K562 (cell line): ENCODE data around the gene CPN2. TPM values are rescaled to one million over a fixed set of nuclear protein-coding genes. Genes with fewer than 3 reads are reported as not detected.

ENCODE experiments used
- ATAC-seq: fragments of 200-7000 bp; cut with Tn5 transposase; 3 replicates; pipeline ENCODE4 v1.9.1; 2020; ENCODE audit warnings: moderate library complexity
- BruUV-seq: library from RNA; stranded (reverse); fragments of 400-500 nt; replicated peaks from 2 replicates; lab custom pipeline; 2021; lab: Mats Ljungman, UMichigan
- CTCF ChIA-PET: fragments of 300-600 bp; formaldehyde crosslinking; extraction: SDS; loops from one replicate; lab custom pipeline; 2021; ENCODE audit warnings: low intra/inter-chr PET ratio; lab: Yijun Ruan, JAX
- POLR2A ChIA-PET: fragments of 300-600, 350-650 bp; sonication (Branson Sonifier 250); formaldehyde crosslinking; extraction: SDS; loops from one replicate; lab custom pipeline; 2021; ENCODE audit warnings: antibody characterized with exemption, inconsistent platforms; lab: Yijun Ruan, JAX
- DNase-seq, 4 experiments: peaks; one replicate each; pipeline versions ENCODE4 v3.0.0 to v3.0.0-alpha.2; 2011 to 2018; ENCODE audit warnings: low spot score in 3 of 4, mixed read lengths in 3 of 4; ENCODE audit errors: extremely low read depth in 1 of 4
- FAIRE-seq: peaks from 2 replicates; lab custom pipeline; 2011; peaks lifted over from hg19 to GRCh38; lab: Jason Lieb, UNC
- H2AFZ ChIP-seq: 2 replicates; pipeline ENCODE4 v1.6.0; 2011; ENCODE audit warnings: low read depth, low read length, control low read depth, inconsistent platforms
- H3K27ac ChIP-seq: fragments of 200-600 bp; 3 replicates; pipeline ENCODE4 v1.8.0; 2011; ENCODE audit warnings: low read depth, mild to moderate bottlenecking, control low read depth, inconsistent platforms, low read length, moderate library complexity, mixed read lengths; ENCODE audit errors: extremely low read depth
- H3K27me3 ChIP-seq, 2 experiments: fragments of 300-600 bp in 1 of 2; 2 replicates in 1 of 2; 3 replicates in 1 of 2; pipeline versions ENCODE4 v1.6.0 to v1.8.0; 2011; ENCODE audit warnings: inconsistent platforms in 2 of 2, low read length in 2 of 2, mild to moderate bottlenecking in 1 of 2, mixed read lengths in 1 of 2, moderate library complexity in 1 of 2; ENCODE audit not compliant: control insufficient read depth in 2 of 2, insufficient read depth in 2 of 2
- H3K36me3 ChIP-seq: fragments of 300-600 bp; 3 replicates; pipeline ENCODE4 v1.8.0; 2011; ENCODE audit warnings: mild to moderate bottlenecking, low read length, inconsistent platforms; ENCODE audit not compliant: control insufficient read depth, insufficient read depth
- H3K4me1 ChIP-seq, 2 experiments: fragments of 200-600 bp in 1 of 2; replicated peaks in 1 of 2; 2 replicates in 1 of 2; 3 replicates in 1 of 2; pipeline versions ENCODE4 v1.5.1 to v1.8.0; 2011; ENCODE audit warnings: inconsistent platforms in 2 of 2, low read length in 2 of 2, mild to moderate bottlenecking in 1 of 2, mixed read lengths in 1 of 2, moderate library complexity in 1 of 2; ENCODE audit not compliant: control insufficient read depth in 2 of 2, insufficient read depth in 2 of 2
- H3K4me2 ChIP-seq: 2 replicates; pipeline ENCODE4 v1.6.1; 2011; ENCODE audit warnings: low read length, control low read depth, inconsistent platforms, mixed read lengths; ENCODE audit not compliant: insufficient read depth
- H3K4me3 ChIP-seq: fragments of 200-600 bp; sonication (generic), shearing (Covaris generic); 2 replicates; pipeline ENCODE4 v1.5.1; 2016; ENCODE audit warnings: control low read depth, inconsistent platforms
- H3K79me2 ChIP-seq: fragments of 200-600 bp; 3 replicates; pipeline ENCODE4 v1.8.0; 2011; ENCODE audit warnings: low read length, inconsistent platforms; ENCODE audit not compliant: control insufficient read depth, insufficient read depth
- H3K9ac ChIP-seq, 2 experiments: 2 replicates each; pipeline versions ENCODE4 v1.6.0 to v1.6.1; 2011; ENCODE audit warnings: low read depth in 2 of 2, low read length in 2 of 2, control low read depth in 1 of 2, inconsistent platforms in 1 of 2, mild to moderate bottlenecking in 1 of 2, mixed read lengths in 1 of 2; ENCODE audit not compliant: insufficient read depth in 1 of 2
- H3K9me1 ChIP-seq: one replicate; pipeline ENCODE4 v1.6.0; 2011; ENCODE audit warnings: inconsistent platforms, mild to moderate bottlenecking, low read length, moderate library complexity; ENCODE audit not compliant: control insufficient read depth, insufficient read depth
- H3K9me3 ChIP-seq: replicated peaks from 2 replicates; pipeline ENCODE4 v1.5.1; 2011; ENCODE audit warnings: low read depth, low read length, inconsistent platforms; ENCODE audit not compliant: control insufficient read depth, insufficient read depth
- H4K20me1 ChIP-seq: replicated peaks from 2 replicates; pipeline ENCODE4 v1.6.1; 2011; ENCODE audit warnings: low read length, inconsistent platforms, mixed read lengths; ENCODE audit not compliant: control insufficient read depth, insufficient read depth
- NFIC ChIP-seq: fragments of 450-650 bp; IDR thresholded peaks from 2 replicates; pipeline ENCODE4 v1.6.1; 2017; ENCODE audit warnings: mild to moderate bottlenecking, inconsistent platforms
- SMAD4 ChIP-seq: fragments of 250-450 bp; sonication (Bioruptor Pico); conservative IDR thresholded peaks from 2 replicates; pipeline ENCODE4 v1.8.0; 2021; ENCODE audit warnings: inconsistent platforms, mild to moderate bottlenecking, moderate library complexity
- STAT5A ChIP-seq: IDR thresholded peaks from 2 replicates; pipeline ENCODE4 v1.6.1; 2012; ENCODE audit warnings: low read length, inconsistent platforms, borderline replicate concordance
- ZBED1 ChIP-seq: IDR thresholded peaks from 2 replicates; pipeline ENCODE4 v1.6.1; 2014
- WGBS: fragments of 100-300 bp; shearing (Covaris generic); methylation state at CpG from one replicate; pipeline ENCODE4 v1.1.6; 2016; ENCODE audit warnings: low coverage, mixed read lengths; ENCODE audit not compliant: insufficient coverage; ENCODE audit errors: missing lambda C conversion rate; 5-methylcytosine and 5-hydroxymethylcytosine counted together
- in situ Hi-C: fragments of 300-500 bp; cut with MboI; formaldehyde crosslinking; loops from 4 replicates; pipeline ENCODE4 v1.15.0; 2018; ENCODE audit warnings: inconsistent platforms, mixed read lengths
- intact Hi-C: fragments of 100-400 bp; cut with micrococcal nuclease; formaldehyde crosslinking; loops from 2 replicates; pipeline ENCODE4 v1.14.2; 2022
- polyA plus RNA-seq, 8 experiments: library from polyadenylated mRNA; depleted of rRNA in 4 of 8; stranded (reverse) in 5 of 8; unstranded in 3 of 8; fragments of >200 nt; fragmentation: Nextera tagmentation in 2 of 8; fragmentation: Illumina TruSeq in 1 of 8; extraction: Ambion mirVana in 2 of 8; extraction: Trizol in 1 of 8; gene quantifications; 2 replicates each; pipeline versions ENCODE4 v1.2.1 to v1.2.3, GENCODE V29; 2011 to 2014; ENCODE audit warnings: inconsistent platforms in 1 of 8, missing spikeins in 1 of 8
- total RNA-seq, 7 experiments: library from RNA; depleted of rRNA in 6 of 7; stranded (reverse); fragments of >200 nt in 6 of 7; fragmentation: Illumina TruSeq in 2 of 7; extraction: Trizol in 2 of 7; gene quantifications; 2 replicates each; pipeline versions ENCODE4 v1.2.1 to v1.2.3, GENCODE V29; 2011 to 2021; ENCODE audit warnings: low replicate concordance in 1 of 7
- TF ChIP-seq, protein P1 (sequence below): fragments of 200-800 bp; sonication (Bioruptor generic); IDR thresholded peaks from 2 replicates; pipeline ENCODE4 v1.6.1; 2016; ENCODE audit warnings: missing genetic modification characterization, missing compliant biosample characterization
- TF ChIP-seq, protein P2 (sequence below): IDR thresholded peaks from 2 replicates; pipeline ENCODE4 v1.6.1; 2011; ENCODE audit not compliant: insufficient read length; ENCODE audit errors: extremely low read depth

The CPN2 gene
- total and polyA plus RNA-seq, 9 of the 15 experiments (the other 6 are each of a cell fraction or from before 2014, with no cell fraction given), result not detected

DNA sequence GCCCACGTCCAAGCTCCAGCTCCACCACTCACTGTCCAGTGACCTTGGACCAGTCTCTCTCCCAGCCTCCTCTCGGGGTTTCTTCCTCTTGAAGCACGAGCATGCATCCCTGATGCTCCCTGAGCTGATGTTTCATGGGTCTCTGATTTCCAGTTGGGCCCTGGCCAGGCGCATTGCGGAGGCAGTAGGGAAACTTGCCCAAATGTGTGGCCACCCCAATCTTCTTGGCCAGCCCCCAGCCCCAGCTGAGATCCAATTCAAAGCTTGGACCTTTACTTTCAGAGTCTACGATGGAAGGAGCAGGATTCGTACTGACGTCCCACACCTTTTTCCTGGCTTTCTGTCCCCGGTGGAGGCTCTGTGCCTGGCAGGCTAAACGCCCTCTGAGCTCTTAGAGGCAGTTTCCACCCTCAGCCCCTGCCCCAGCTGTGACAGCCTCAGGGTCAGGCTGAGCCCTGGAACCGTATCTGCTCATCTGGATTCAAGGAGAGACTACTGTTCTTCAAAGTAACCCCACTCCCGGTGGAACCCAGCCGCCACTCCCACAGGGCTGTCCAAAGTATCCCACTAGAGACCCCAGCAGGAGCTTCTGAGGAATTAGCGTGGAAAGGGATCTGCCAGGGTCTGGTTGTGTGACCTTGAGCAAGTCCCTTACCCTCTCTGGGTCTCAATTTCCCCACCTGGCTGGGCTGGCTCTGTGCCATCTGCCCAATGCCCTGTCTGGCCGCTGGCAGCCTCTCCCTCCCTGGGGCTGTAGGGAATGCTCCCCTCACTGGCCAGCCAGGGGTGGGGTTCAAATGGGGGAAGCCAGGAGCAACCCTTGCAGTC is 37.4 kb downstream of the CPN2 start:
- Histone ChIP-seq H3K4me2 (no peak overlapping the region), H3K9me3 (peaks cover 2% of the 10 kb centered on the region; the same call in 1 of the 2 replicates), H4K20me1 (no peaks in the 10 kb centered on the region), H3K4me3 (no peak overlapping the region), H3K9ac (no peak overlapping the region), H3K4me1 (peaks cover 12 to 14% of the 10 kb centered on the region in 2 experiments)
- DNase-seq, result no peak
- TF ChIP-seq ZBED1 (no peak), NFIC (peak; percentile 59)
- TF ChIP-seq, all 486 proteins: peak for 1
- no peaks in the 10 kb centered on the region for H3K36me3 ChIP-seq
- in situ Hi-C loops, result loop anchor here (10.0 to 25.0 kb wide), 2 partner anchors 149 to 1501 kb away; no protein-coding TSS in a partner anchor
- 32% methylated on average over 15 of the region's 15 CpGs for WGBS
- ChIA-PET CTCF (interaction anchor here (0.6 kb wide), 1 partner anchor 1129 kb away, joined by 3 read pairs; no protein-coding TSS in a partner anchor), POLR2A (interaction anchor here (0.6 to 5.5 kb wide), 7 partner anchors 16 to 701 kb away, joined by 3 to 48 read pairs (median 4); partner anchors contain the start of gene HES1)
- no peaks in the 10 kb centered on the region for H3K27me3 ChIP-seq
- no peak overlapping the region for H2AFZ ChIP-seq
- intact Hi-C loops, result loop anchor here (2.0 to 10.0 kb wide), 7 partner anchors 59 to 1499 kb away; no protein-coding TSS in a partner anchor
- H3K79me2 ChIP-seq, result no peaks in the 10 kb centered on the region
- FAIRE-seq (no peak), ATAC-seq (no peak)
- no TSS peak for BruUV-seq
- H3K9me1 ChIP-seq, result no peaks in the 10 kb centered on the region
- H3K27ac ChIP-seq, result no peak overlapping the region

DNA sequence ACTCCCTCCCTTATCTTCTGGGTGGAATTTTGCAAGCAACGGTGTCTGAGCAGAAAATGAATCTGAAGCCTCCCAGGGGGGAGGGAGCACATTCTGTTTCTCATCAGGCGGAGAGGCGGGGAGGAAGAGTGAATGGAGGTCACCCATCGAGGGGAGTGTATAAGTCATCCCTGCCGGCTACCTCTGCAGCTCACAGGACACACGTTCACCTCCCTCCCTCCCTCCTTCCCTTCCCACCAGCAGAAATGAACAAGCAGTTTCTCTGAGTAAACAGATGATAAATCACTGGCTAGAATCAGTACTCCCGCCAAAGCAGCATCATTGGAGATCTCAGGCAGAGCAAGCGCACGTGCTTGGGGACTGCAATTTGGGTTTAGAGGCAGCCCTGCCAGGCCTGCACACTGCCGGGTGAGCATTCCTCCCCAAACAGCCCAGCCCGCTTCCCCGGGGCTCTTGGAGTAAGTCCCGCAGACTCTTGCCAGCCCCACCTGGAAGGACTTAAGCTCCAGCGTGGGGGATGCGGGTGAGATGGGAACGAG is 38.3 kb downstream of the CPN2 start:
- ATAC-seq (peak; percentile 51), FAIRE-seq (peak; percentile 82), DNase-seq (peak in 2 of 4 experiments; percentile 48 to 69)
- WGBS, result 7% methylated on average over 14 of the region's 16 CpGs
- Histone ChIP-seq H4K20me1 (no peaks in the 10 kb centered on the region), H2AFZ (no peak overlapping the region), H3K4me1 (peaks cover 12 to 14% of the 10 kb centered on the region in 2 experiments), H3K9me1 (no peaks in the 10 kb centered on the region), H3K9me3 (no peaks in the 10 kb centered on the region), H3K4me3 (no peak overlapping the region), H3K36me3 (no peaks in the 10 kb centered on the region), H3K9ac (peak overlapping the region in 1 of 2 experiments; percentile 65; a peak in 2 of 4 replicates), H3K79me2 (no peaks in the 10 kb centered on the region), H3K27ac (no peak overlapping the region), H3K4me2 (peak overlapping the region; percentile 9; the same call in 1 of the 2 replicates), H3K27me3 (no peaks in the 10 kb centered on the region)
- CTCF ChIA-PET, result no interaction called here
- POLR2A ChIA-PET, result interaction anchor here (0.6 to 5.5 kb wide), 5 partner anchors 15 to 531 kb away, joined by 3 to 48 read pairs (median 3); partner anchors contain the start of gene HES1
- intact Hi-C loops (loop anchor here (10.0 kb wide), 4 partner anchors 238 to 1498 kb away; no protein-coding TSS in a partner anchor), in situ Hi-C loops (loop anchor here (10.0 to 25.0 kb wide), 2 partner anchors 148 to 1501 kb away; no protein-coding TSS in a partner anchor)
- no TSS peak for BruUV-seq
- TF ChIP-seq, protein P1, sequence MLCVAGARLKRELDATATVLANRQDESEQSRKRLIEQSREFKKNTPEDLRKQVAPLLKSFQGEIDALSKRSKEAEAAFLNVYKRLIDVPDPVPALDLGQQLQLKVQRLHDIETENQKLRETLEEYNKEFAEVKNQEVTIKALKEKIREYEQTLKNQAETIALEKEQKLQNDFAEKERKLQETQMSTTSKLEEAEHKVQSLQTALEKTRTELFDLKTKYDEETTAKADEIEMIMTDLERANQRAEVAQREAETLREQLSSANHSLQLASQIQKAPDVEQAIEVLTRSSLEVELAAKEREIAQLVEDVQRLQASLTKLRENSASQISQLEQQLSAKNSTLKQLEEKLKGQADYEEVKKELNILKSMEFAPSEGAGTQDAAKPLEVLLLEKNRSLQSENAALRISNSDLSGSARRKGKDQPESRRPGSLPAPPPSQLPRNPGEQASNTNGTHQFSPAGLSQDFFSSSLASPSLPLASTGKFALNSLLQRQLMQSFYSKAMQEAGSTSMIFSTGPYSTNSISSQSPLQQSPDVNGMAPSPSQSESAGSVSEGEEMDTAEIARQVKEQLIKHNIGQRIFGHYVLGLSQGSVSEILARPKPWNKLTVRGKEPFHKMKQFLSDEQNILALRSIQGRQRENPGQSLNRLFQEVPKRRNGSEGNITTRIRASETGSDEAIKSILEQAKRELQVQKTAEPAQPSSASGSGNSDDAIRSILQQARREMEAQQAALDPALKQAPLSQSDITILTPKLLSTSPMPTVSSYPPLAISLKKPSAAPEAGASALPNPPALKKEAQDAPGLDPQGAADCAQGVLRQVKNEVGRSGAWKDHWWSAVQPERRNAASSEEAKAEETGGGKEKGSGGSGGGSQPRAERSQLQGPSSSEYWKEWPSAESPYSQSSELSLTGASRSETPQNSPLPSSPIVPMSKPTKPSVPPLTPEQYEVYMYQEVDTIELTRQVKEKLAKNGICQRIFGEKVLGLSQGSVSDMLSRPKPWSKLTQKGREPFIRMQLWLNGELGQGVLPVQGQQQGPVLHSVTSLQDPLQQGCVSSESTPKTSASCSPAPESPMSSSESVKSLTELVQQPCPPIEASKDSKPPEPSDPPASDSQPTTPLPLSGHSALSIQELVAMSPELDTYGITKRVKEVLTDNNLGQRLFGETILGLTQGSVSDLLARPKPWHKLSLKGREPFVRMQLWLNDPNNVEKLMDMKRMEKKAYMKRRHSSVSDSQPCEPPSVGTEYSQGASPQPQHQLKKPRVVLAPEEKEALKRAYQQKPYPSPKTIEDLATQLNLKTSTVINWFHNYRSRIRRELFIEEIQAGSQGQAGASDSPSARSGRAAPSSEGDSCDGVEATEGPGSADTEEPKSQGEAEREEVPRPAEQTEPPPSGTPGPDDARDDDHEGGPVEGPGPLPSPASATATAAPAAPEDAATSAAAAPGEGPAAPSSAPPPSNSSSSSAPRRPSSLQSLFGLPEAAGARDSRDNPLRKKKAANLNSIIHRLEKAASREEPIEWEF (CRISPR knock-in tag), result no peak
- TF ChIP-seq SMAD4 (no peak), STAT5A (no peak)
- TF ChIP-seq, protein P2, sequence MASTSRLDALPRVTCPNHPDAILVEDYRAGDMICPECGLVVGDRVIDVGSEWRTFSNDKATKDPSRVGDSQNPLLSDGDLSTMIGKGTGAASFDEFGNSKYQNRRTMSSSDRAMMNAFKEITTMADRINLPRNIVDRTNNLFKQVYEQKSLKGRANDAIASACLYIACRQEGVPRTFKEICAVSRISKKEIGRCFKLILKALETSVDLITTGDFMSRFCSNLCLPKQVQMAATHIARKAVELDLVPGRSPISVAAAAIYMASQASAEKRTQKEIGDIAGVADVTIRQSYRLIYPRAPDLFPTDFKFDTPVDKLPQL, result no peak
